GM23338 (cell line): Measurements from ENCODE around the gene FMN1. TPM values are rescaled to one million over a fixed set of nuclear protein-coding genes. Genes with fewer than 3 reads are reported as not detected.

Experiments
- ATAC-seq: fragments of 200-7000 bp; cut with Tn5 transposase; 3 replicates; pipeline ENCODE4 v1.9.1; 2020
- DNase-seq: peaks from one replicate; pipeline ENCODE4 v3.0.0-alpha.2; 2015; ENCODE audit warnings: low spot score
- H2AFZ ChIP-seq: fragments of 200-600 bp; sonication (generic); 2 replicates; pipeline ENCODE4 v1.8.0; 2016; ENCODE audit warnings: antibody characterized with exemption, mild to moderate bottlenecking, moderate library complexity
- H3F3A ChIP-seq: fragments of 200-600 bp; sonication (generic); replicated peaks from 2 replicates; pipeline ENCODE4 v1.8.0; 2017; ENCODE audit warnings: antibody characterized with exemption, mixed run types, low read depth
- H3K27ac ChIP-seq: fragments of 200-600 bp; sonication (generic); 2 replicates; pipeline ENCODE4 v1.6.1; 2016; ENCODE audit warnings: low read depth
- H3K27me3 ChIP-seq: fragments of 200-600 bp; sonication (generic); 2 replicates; pipeline ENCODE4 v1.8.0; 2016; ENCODE audit warnings: mild to moderate bottlenecking, mixed run types, moderate library complexity; ENCODE audit not compliant: insufficient read depth
- H3K36me3 ChIP-seq: fragments of 200-600 bp; sonication (generic); 2 replicates; pipeline ENCODE4 v1.8.0; 2016; ENCODE audit warnings: mild to moderate bottlenecking; ENCODE audit not compliant: insufficient read depth
- H3K4me1 ChIP-seq: fragments of 200-600 bp; sonication (generic); 2 replicates; pipeline ENCODE4 v1.8.0; 2016; ENCODE audit warnings: mild to moderate bottlenecking, moderate library complexity; ENCODE audit not compliant: insufficient read depth
- H3K4me2 ChIP-seq: fragments of 200-600 bp; sonication (generic); 2 replicates; pipeline ENCODE4 v1.7.1; 2017; ENCODE audit warnings: mixed run types
- H3K4me3 ChIP-seq: fragments of 200-600 bp; sonication (generic); 2 replicates; pipeline ENCODE4 v1.6.1; 2016; ENCODE audit warnings: mixed run types
- H3K79me2 ChIP-seq: fragments of 200-600 bp; sonication (generic); replicated peaks from 2 replicates; pipeline ENCODE4 v1.8.0; 2017; ENCODE audit warnings: mild to moderate bottlenecking; ENCODE audit not compliant: insufficient read depth
- H3K9me2 ChIP-seq: fragments of 200-600 bp; sonication (generic); 2 replicates; pipeline ENCODE4 v1.8.0; 2017; ENCODE audit not compliant: insufficient read depth
- H4K20me1 ChIP-seq: fragments of 200-600 bp; sonication (generic); replicated peaks from 2 replicates; pipeline ENCODE4 v1.8.0; 2017; ENCODE audit warnings: mild to moderate bottlenecking; ENCODE audit not compliant: insufficient read depth
- H3K27ac Mint-ChIP-seq: 2 replicates; pipeline ENCODE4 v1.8.0; 2020; ENCODE audit warnings: inconsistent platforms, mild to moderate bottlenecking, moderate library complexity, mixed read lengths
- H3K27me3 Mint-ChIP-seq: 3 replicates; pipeline ENCODE4 v1.8.0; 2022; ENCODE audit warnings: low read depth, mild to moderate bottlenecking, moderate library complexity, mixed read lengths, inconsistent platforms; ENCODE audit not compliant: insufficient read depth, poor library complexity
- H3K36me3 Mint-ChIP-seq: 3 replicates; pipeline ENCODE4 v1.8.0; 2021; ENCODE audit warnings: low read depth, mild to moderate bottlenecking, inconsistent platforms, moderate library complexity, mixed read lengths
- H3K4me1 Mint-ChIP-seq: 3 replicates; pipeline ENCODE4 v1.8.0; 2020; ENCODE audit warnings: mild to moderate bottlenecking, inconsistent platforms, mixed read lengths
- H3K4me3 Mint-ChIP-seq: 3 replicates; pipeline ENCODE4 v1.8.0; 2021; ENCODE audit warnings: moderate library complexity, mild to moderate bottlenecking, inconsistent platforms, mixed read lengths
- H3K9me3 Mint-ChIP-seq: 3 replicates; pipeline ENCODE4 v1.8.0; 2020; ENCODE audit warnings: moderate library complexity, mild to moderate bottlenecking, inconsistent platforms, mixed read lengths
- CREB1 ChIP-seq: fragments of 250-450 bp; sonication (Bioruptor Pico); IDR thresholded peaks from 2 replicates; pipeline ENCODE4 v1.5.0; 2020; ENCODE audit warnings: low read depth, mild to moderate bottlenecking, moderate library complexity
- EZH2 ChIP-seq: fragments of 200-600 bp; sonication (generic); IDR thresholded peaks from one replicate; pipeline ENCODE4 v1.8.0; 2017; ENCODE audit warnings: antibody characterized with exemption, mild to moderate bottlenecking, low read depth; ENCODE audit not compliant: unreplicated experiment
- EZH2phosphoT487 ChIP-seq: fragments of 200-600 bp; sonication (generic); IDR thresholded peaks from one replicate; pipeline ENCODE4 v1.8.1; 2018; ENCODE audit warnings: antibody characterized with exemption; ENCODE audit not compliant: unreplicated experiment
- NANOG ChIP-seq: IDR thresholded peaks from 2 replicates; pipeline ENCODE4 v1.6.1; 2016; ENCODE audit warnings: antibody characterized with exemption, borderline replicate concordance
- POLR2AphosphoS5 ChIP-seq: IDR thresholded peaks from 2 replicates; pipeline ENCODE4 v1.6.1; 2016; ENCODE audit warnings: antibody characterized with exemption, low read depth
- STAT1 ChIP-seq: IDR thresholded peaks from one replicate; pipeline ENCODE4 v1.6.1; 2016; ENCODE audit warnings: antibody characterized with exemption; ENCODE audit not compliant: unreplicated experiment
- ZNF331 ChIP-seq: fragments of 250-450 bp; sonication (Bioruptor Pico); IDR thresholded peaks from 2 replicates; pipeline ENCODE4 v1.5.0; 2020; ENCODE audit warnings: low read depth, mild to moderate bottlenecking, moderate library complexity
- polyA plus RNA-seq: library from polyadenylated mRNA; unstranded; fragments of >200 nt; fragmentation: Nextera tagmentation; extraction: Ambion mirVana; gene quantifications from 2 replicates; pipeline ENCODE4 v1.2.1, GENCODE V29; 2016
- total RNA-seq: library from RNA; depleted of rRNA; stranded (reverse); fragments of >200 nt; shearing (Covaris generic); gene quantifications from 2 replicates; pipeline ENCODE4 v1.2.3, GENCODE V29; 2014
- TF ChIP-seq, protein P1 (sequence below): IDR thresholded peaks from one replicate; pipeline ENCODE4 v1.6.1; 2018; ENCODE audit warnings: antibody characterized with exemption; ENCODE audit not compliant: unreplicated experiment
- TF ChIP-seq, protein P2 (sequence below): fragments of 250-450 bp; sonication (Bioruptor Pico); IDR thresholded peaks from 2 replicates; pipeline ENCODE4 v1.5.0; 2020; ENCODE audit warnings: mild to moderate bottlenecking, moderate library complexity
- TF ChIP-seq, protein P3 (sequence below): IDR thresholded peaks from 2 replicates; pipeline ENCODE4 v1.6.1; 2016; ENCODE audit warnings: antibody characterized with exemption

The FMN1 gene
- total and polyA plus RNA-seq, 2 experiments from 2014 or later: 1.2 to 1.6 TPM

DNA sequence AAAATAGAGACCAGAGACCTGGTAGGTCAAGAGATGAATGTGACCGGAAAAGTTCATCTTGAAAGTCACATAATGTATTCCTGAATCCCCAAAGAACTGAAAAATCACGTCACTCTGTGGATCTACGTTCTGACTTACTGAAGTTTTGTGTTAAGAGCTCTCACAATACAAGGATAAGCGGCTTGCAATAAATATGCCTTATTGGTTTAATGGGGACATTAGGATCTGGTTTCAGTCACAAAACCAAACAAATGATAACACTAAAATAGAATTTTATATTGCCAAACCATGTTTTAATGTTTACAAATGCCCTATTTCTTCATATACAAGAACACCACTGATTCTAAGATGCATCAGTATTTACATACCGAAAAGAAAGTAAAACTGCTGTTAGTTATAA is 164.2 kb downstream of the FMN1 start (continued):
- TF ChIP-seq, protein P1, sequence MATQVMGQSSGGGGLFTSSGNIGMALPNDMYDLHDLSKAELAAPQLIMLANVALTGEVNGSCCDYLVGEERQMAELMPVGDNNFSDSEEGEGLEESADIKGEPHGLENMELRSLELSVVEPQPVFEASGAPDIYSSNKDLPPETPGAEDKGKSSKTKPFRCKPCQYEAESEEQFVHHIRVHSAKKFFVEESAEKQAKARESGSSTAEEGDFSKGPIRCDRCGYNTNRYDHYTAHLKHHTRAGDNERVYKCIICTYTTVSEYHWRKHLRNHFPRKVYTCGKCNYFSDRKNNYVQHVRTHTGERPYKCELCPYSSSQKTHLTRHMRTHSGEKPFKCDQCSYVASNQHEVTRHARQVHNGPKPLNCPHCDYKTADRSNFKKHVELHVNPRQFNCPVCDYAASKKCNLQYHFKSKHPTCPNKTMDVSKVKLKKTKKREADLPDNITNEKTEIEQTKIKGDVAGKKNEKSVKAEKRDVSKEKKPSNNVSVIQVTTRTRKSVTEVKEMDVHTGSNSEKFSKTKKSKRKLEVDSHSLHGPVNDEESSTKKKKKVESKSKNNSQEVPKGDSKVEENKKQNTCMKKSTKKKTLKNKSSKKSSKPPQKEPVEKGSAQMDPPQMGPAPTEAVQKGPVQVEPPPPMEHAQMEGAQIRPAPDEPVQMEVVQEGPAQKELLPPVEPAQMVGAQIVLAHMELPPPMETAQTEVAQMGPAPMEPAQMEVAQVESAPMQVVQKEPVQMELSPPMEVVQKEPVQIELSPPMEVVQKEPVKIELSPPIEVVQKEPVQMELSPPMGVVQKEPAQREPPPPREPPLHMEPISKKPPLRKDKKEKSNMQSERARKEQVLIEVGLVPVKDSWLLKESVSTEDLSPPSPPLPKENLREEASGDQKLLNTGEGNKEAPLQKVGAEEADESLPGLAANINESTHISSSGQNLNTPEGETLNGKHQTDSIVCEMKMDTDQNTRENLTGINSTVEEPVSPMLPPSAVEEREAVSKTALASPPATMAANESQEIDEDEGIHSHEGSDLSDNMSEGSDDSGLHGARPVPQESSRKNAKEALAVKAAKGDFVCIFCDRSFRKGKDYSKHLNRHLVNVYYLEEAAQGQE: no peak
- TF ChIP-seq EZH2phosphoT487: no peak

DNA sequence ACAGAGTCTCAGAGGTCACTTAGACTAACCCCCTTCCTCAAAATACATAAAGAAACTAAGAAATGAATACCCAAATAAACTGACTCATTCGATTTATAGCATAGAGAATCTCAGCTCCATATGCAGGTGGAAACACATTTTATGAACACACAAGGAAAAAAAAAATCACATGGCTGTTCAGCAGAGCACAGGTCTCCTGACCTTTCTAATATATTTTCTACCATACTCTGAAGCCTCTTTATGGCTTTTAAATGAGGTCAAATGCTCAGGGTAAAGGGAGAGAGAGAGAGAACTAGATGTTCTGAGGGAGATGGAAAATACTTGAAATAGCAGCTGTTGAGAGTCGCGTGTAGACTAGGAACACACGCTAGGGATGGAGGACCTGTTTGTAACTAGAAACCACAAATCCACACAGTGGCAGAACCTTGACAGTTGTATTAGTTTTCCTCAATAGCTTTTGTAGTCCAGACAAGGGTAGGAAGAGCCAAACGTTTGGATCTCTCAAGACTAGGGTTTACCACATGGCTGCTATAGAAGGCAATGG is 165.3 kb downstream of the FMN1 start:
- H3K27ac Mint-ChIP-seq: no peak overlapping the region
- TF ChIP-seq CREB1 (CRISPR knock-in tag): no peak
- TF ChIP-seq, protein P1: no peak
- no peak for TF ChIP-seq STAT1
- TF ChIP-seq POLR2AphosphoS5: no peak
- TF ChIP-seq, protein P2, sequence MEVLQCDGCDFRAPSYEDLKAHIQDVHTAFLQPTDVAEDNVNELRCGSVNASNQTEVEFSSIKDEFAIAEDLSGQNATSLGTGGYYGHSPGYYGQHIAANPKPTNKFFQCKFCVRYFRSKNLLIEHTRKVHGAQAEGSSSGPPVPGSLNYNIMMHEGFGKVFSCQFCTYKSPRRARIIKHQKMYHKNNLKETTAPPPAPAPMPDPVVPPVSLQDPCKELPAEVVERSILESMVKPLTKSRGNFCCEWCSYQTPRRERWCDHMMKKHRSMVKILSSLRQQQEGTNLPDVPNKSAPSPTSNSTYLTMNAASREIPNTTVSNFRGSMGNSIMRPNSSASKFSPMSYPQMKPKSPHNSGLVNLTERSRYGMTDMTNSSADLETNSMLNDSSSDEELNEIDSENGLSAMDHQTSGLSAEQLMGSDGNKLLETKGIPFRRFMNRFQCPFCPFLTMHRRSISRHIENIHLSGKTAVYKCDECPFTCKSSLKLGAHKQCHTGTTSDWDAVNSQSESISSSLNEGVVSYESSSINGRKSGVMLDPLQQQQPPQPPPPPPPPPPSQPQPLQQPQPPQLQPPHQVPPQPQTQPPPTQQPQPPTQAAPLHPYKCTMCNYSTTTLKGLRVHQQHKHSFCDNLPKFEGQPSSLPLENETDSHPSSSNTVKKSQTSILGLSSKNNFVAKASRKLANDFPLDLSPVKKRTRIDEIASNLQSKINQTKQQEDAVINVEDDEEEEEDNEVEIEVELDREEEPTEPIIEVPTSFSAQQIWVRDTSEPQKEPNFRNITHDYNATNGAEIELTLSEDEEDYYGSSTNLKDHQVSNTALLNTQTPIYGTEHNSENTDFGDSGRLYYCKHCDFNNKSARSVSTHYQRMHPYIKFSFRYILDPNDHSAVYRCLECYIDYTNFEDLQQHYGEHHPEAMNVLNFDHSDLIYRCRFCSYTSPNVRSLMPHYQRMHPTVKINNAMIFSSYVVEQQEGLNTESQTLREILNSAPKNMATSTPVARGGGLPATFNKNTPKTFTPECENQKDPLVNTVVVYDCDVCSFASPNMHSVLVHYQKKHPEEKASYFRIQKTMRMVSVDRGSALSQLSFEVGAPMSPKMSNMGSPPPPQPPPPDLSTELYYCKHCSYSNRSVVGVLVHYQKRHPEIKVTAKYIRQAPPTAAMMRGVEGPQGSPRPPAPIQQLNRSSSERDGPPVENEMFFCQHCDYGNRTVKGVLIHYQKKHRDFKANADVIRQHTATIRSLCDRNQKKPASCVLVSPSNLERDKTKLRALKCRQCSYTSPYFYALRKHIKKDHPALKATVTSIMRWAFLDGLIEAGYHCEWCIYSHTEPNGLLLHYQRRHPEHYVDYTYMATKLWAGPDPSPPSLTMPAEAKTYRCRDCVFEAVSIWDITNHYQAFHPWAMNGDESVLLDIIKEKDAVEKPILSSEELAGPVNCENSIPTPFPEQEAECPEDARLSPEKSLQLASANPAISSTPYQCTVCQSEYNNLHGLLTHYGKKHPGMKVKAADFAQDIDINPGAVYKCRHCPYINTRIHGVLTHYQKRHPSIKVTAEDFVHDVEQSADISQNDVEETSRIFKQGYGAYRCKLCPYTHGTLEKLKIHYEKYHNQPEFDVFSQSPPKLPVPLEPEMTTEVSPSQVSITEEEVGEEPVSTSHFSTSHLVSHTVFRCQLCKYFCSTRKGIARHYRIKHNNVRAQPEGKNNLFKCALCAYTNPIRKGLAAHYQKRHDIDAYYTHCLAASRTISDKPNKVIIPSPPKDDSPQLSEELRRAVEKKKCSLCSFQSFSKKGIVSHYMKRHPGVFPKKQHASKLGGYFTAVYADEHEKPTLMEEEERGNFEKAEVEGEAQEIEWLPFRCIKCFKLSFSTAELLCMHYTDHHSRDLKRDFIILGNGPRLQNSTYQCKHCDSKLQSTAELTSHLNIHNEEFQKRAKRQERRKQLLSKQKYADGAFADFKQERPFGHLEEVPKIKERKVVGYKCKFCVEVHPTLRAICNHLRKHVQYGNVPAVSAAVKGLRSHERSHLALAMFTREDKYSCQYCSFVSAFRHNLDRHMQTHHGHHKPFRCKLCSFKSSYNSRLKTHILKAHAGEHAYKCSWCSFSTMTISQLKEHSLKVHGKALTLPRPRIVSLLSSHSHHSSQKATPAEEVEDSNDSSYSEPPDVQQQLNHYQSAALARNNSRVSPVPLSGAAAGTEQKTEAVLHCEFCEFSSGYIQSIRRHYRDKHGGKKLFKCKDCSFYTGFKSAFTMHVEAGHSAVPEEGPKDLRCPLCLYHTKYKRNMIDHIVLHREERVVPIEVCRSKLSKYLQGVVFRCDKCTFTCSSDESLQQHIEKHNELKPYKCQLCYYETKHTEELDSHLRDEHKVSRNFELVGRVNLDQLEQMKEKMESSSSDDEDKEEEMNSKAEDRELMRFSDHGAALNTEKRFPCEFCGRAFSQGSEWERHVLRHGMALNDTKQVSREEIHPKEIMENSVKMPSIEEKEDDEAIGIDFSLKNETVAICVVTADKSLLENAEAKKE: no peak
- TF ChIP-seq ZNF331: no peak
- TF ChIP-seq EZH2phosphoT487: no peak
- TF ChIP-seq, protein P3, sequence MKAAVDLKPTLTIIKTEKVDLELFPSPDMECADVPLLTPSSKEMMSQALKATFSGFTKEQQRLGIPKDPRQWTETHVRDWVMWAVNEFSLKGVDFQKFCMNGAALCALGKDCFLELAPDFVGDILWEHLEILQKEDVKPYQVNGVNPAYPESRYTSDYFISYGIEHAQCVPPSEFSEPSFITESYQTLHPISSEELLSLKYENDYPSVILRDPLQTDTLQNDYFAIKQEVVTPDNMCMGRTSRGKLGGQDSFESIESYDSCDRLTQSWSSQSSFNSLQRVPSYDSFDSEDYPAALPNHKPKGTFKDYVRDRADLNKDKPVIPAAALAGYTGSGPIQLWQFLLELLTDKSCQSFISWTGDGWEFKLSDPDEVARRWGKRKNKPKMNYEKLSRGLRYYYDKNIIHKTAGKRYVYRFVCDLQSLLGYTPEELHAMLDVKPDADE: no peak
- TF ChIP-seq EZH2: no peak
- no peak for TF ChIP-seq NANOG

More for the DNA sequence above, 165.3 kb downstream of the FMN1 start:
- no peaks in the 10 kb centered on the region for H3K79me2 ChIP-seq
- H3K4me2 ChIP-seq: no peak overlapping the region
- no peaks in the 10 kb centered on the region for H3K9me3 Mint-ChIP-seq
- H3K27ac ChIP-seq: no peak overlapping the region
- H3K4me3 Mint-ChIP-seq: no peak overlapping the region
- H3F3A ChIP-seq: no peaks in the 10 kb centered on the region
- no peak for DNase-seq
- H4K20me1 ChIP-seq: no peaks in the 10 kb centered on the region
- H3K36me3 Mint-ChIP-seq: no peaks in the 10 kb centered on the region
- H3K4me1 ChIP-seq: no peaks in the 10 kb centered on the region
- H2AFZ ChIP-seq: no peak overlapping the region
- peaks cover 5% of the 10 kb centered on the region; the same call in 1 of the 2 replicates for H3K9me2 ChIP-seq
- no peak for ATAC-seq
- H3K4me1 Mint-ChIP-seq: no peaks in the 10 kb centered on the region
- H3K27me3 Mint-ChIP-seq: no peaks in the 10 kb centered on the region
- no peak overlapping the region for H3K4me3 ChIP-seq
- H3K27me3 ChIP-seq: no peaks in the 10 kb centered on the region
- H3K36me3 ChIP-seq: no peaks in the 10 kb centered on the region
